Testis (tissue), 3 donors: ENCODE data around the gene NHSL2. TPM values are rescaled to one million over a fixed set of nuclear protein-coding genes. Genes with fewer than 3 reads are reported as not detected.

Source experiments
- DNase-seq: peaks from one replicate; pipeline ENCODE4 v3.0.0-alpha.2; 2019
- H3K27ac ChIP-seq, 2 donors: fragments of 200-600 bp; sonication (generic); one replicate each; pipeline ENCODE4 v1.5.1; 2019
- H3K27me3 ChIP-seq: fragments of 200-600 bp; sonication (generic); one replicate; pipeline ENCODE4 v1.5.1; 2019
- H3K36me3 ChIP-seq: fragments of 200-600 bp; sonication (generic); one replicate; pipeline ENCODE4 v1.5.1; 2017; ENCODE audit warnings: low read depth; ENCODE audit errors: missing control alignments
- H3K4me1 ChIP-seq: fragments of 200-600 bp; sonication (generic); one replicate; pipeline ENCODE4 v1.5.1; 2019
- H3K4me3 ChIP-seq, 2 donors: fragments of 200-600 bp; sonication (generic); one replicate each; pipeline ENCODE4 v1.5.1; 2017 to 2019
- H3K9me3 ChIP-seq: fragments of 200-600 bp; sonication (generic); one replicate; pipeline ENCODE4 v1.5.1; 2017
- CTCF ChIP-seq, 3 experiments: fragments of 450-650 bp in 2 of 3; fragments of 200-600 bp in 1 of 3; sonication (generic) in 1 of 3; IDR thresholded peaks; one replicate each; pipeline ENCODE4 v1.5.1; 2016 to 2019; ENCODE audit warnings: antibody characterized with exemption in 3 of 3, mild to moderate bottlenecking in 2 of 3, moderate library complexity in 1 of 3
- POLR2A ChIP-seq: fragments of 450-650 bp; IDR thresholded peaks from one replicate; pipeline ENCODE4 v1.6.1; 2017; ENCODE audit warnings: antibody characterized with exemption, mild to moderate bottlenecking, moderate library complexity
- WGBS, 2 donors: methylation state at CpG; one replicate each; pipeline ENCODE4 v1.1.5; 2018; 5-methylcytosine and 5-hydroxymethylcytosine counted together
- intact Hi-C: fragments of 100-400 bp; cut with DNase I; formaldehyde crosslinking; loops from one replicate; pipeline ENCODE4 v1.15.1; 2023; ENCODE audit warnings: low total_unique reads
- polyA plus RNA-seq: library from polyadenylated mRNA; stranded (reverse); fragments of 350-450 nt; fragmentation: Illumina TruSeq; extraction: RNeasy Lipid Tissue Mini Kit (QIAGEN cat#74804); gene quantifications from one replicate; pipeline ENCODE4 v1.2.3, GENCODE V29; 2014; ENCODE audit warnings: low read depth, low replicate concordance; ENCODE audit not compliant: insufficient read depth
- total RNA-seq, 2 donors: library from RNA; depleted of rRNA; stranded (reverse); fragments of >200 nt; gene quantifications; one replicate each; pipeline ENCODE4 v1.2.3, GENCODE V29; 2016

Gene NHSL2
- total and polyA plus RNA-seq, 3 donors from 2014 or later, result 9.5 to 33.1 (median 32.5) TPM

GRCh38 chrX:71974916-71975315, 64.3 kb downstream of the NHSL2 start:
- TF ChIP-seq CTCF (IDR thresholded peaks at IDR 0.05) (no peak), POLR2A (no peak)
- no peak for DNase-seq
- intact Hi-C loops, result no loop called here
- Histone ChIP-seq H3K4me1 (no peaks in the 10 kb centered on the region), H3K9me3 (no peaks in the 10 kb centered on the region), H3K36me3 (no peaks in the 10 kb centered on the region), H3K27ac (no peak overlapping the region), H3K27me3 (no peaks in the 10 kb centered on the region), H3K4me3 (no peak overlapping the region)
- 85 to 87% methylated on average over 4 of the region's 4 CpGs for WGBS, 2 donors

- DNase-seq, result no peak
- H3K4me3 ChIP-seq, result no peak overlapping the region
- intact Hi-C loops, result no loop called here
- no peaks in the 10 kb centered on the region for H3K4me1 ChIP-seq
- no peaks in the 10 kb centered on the region for H3K27me3 ChIP-seq
- H3K27ac ChIP-seq, result no peak overlapping the region
- no peaks in the 10 kb centered on the region for H3K9me3 ChIP-seq
- no peak for TF ChIP-seq POLR2A
- TF ChIP-seq CTCF (IDR thresholded peaks at IDR 0.05), result no peak
- 65% methylated on average over 3 of the region's 3 CpGs for WGBS, 2 donors
- H3K36me3 ChIP-seq, result no peaks in the 10 kb centered on the region
Observed at GRCh38 chrX:71976753-71977152, 66.1 kb downstream of the NHSL2 start.

- WGBS, 2 donors, result 83 to 88% methylated on average over 3 of the region's 3 CpGs
- Histone ChIP-seq H3K4me3 (no peak overlapping the region), H3K9me3 (no peaks in the 10 kb centered on the region), H3K27ac (no peak overlapping the region), H3K36me3 (no peaks in the 10 kb centered on the region), H3K4me1 (no peaks in the 10 kb centered on the region), H3K27me3 (no peaks in the 10 kb centered on the region)
- intact Hi-C loops, result no loop called here
- DNase-seq, result no peak
- no peak for TF ChIP-seq POLR2A
- TF ChIP-seq CTCF (IDR thresholded peaks at IDR 0.05), result no peak
Observed at GRCh38 chrX:71978164-71978563, 67.5 kb downstream of the NHSL2 start.

- intact Hi-C loops, result no loop called here
- Histone ChIP-seq H3K27me3 (no peaks in the 10 kb centered on the region), H3K4me1 (no peaks in the 10 kb centered on the region), H3K9me3 (no peaks in the 10 kb centered on the region), H3K36me3 (no peaks in the 10 kb centered on the region), H3K27ac (no peak overlapping the region), H3K4me3 (no peak overlapping the region)
- WGBS, 2 donors, result 41 to 57% methylated on average over 8 to 9 of the region's 9 CpGs
- DNase-seq, result no peak
- TF ChIP-seq POLR2A (no peak), CTCF (IDR thresholded peaks at IDR 0.05) (no peak)
Observed at GRCh38 chrX:71989768-71990426, 79.3 kb downstream of the NHSL2 start.

GRCh38 chrX:71990518-71990917, 79.9 kb downstream of the NHSL2 start:
- no peak for DNase-seq
- Histone ChIP-seq H3K9me3 (no peaks in the 10 kb centered on the region), H3K27ac (no peak overlapping the region), H3K36me3 (no peaks in the 10 kb centered on the region), H3K4me3 (no peak overlapping the region), H3K27me3 (no peaks in the 10 kb centered on the region), H3K4me1 (no peaks in the 10 kb centered on the region)
- 97 to 100% methylated on average over 2 of the region's 2 CpGs for WGBS, 2 donors
- no peak for TF ChIP-seq POLR2A
- TF ChIP-seq CTCF (IDR thresholded peaks at IDR 0.05), result no peak
- intact Hi-C loops, result no loop called here
